ENCODE results near the gene NDUFA12. TPM values are rescaled to one million over a fixed set of nuclear protein-coding genes. Genes with fewer than 3 reads are reported as not detected.

Gene NDUFA12
- polyA plus RNA-seq, 4 donors: 96.3 to 215 (median 182) TPM

DNA sequence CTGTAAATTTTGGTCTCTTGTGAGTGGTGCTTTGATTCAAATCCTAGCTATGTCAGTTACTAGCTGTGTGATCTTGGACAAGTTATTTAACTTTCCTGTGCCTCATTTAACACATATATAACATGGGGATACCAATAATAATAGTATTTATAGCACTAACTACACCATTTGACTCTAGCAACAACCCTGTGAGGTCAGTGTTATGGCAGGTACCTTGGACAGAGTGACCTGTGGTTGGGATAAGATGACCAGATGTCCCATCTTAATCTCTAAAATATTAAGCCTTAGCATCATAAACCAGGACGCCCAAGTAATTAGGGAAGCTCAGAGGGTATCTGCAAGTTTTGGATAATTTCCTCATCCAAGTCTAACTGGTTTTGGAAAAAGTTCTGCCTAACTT lies 73.7 kb downstream of the NDUFA12 start:
- no peaks in the 10 kb centered on the region for H3K36me3 ChIP-seq (ENCODE audit: control insufficient read depth in 3 of 3, insufficient read depth in 2 of 3, low read depth in 1 of 3, low read length in 3 of 3)
- H3K9me3 ChIP-seq (ENCODE audit: control insufficient read depth in 2 of 2, insufficient read depth in 1 of 2, low read depth in 1 of 2, low read length in 1 of 2): no peaks in the 10 kb centered on the region
- FAIRE-seq (no peak), DNase-seq (no peak)
- WGBS, 3 donors: 36 to 68% (median 58%) methylated on average over 1 of the region's 1 CpG
- H3K4me1 ChIP-seq (ENCODE audit: control insufficient read depth in 3 of 3, insufficient read depth in 2 of 3, low read depth in 1 of 3, low read length in 2 of 3): no peaks in the 10 kb centered on the region
- peaks cover 0 to 2% (median 0%) of the 10 kb centered on the region in 3 donors for H3K27me3 ChIP-seq (ENCODE audit: control insufficient read depth in 3 of 3, insufficient read depth in 3 of 3, low read length in 3 of 3)
- no peak overlapping the region for H3K27ac ChIP-seq (ENCODE audit: low read depth in 1 of 3, low read length in 2 of 3)
- no peak overlapping the region for H3K4me3 ChIP-seq (ENCODE audit: low read depth in 1 of 3, low read length in 3 of 3)

DNA sequence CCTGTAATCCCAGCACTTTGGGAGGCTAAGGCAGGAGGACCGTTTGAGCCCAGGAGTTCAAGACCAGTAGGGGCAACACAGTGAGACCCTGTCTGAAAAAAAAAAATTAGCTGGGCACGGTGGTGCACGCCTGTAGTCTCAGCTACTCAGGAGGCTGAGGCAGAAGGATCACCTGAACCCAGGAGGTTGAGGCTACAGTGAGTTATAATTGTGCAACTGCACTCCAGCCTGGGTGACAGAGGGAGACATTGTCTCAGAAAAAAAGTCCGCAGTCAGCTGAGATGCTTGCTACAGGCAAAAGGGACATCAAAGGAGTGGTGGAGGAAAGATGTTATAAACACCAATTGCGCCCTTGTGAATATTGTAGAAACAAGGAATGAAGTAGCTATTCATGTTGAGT lies 77.8 kb downstream of the NDUFA12 start:
- H3K36me3 ChIP-seq (ENCODE audit: control insufficient read depth in 3 of 3, insufficient read depth in 2 of 3, low read depth in 1 of 3, low read length in 3 of 3): no peaks in the 10 kb centered on the region
- WGBS, 3 donors: 86 to 91% (median 89%) methylated on average over 5 of the region's 5 CpGs
- no peak overlapping the region for H3K4me3 ChIP-seq (ENCODE audit: low read depth in 1 of 3, low read length in 3 of 3)
- FAIRE-seq (no peak), DNase-seq (no peak)
- no peaks in the 10 kb centered on the region for H3K9me3 ChIP-seq (ENCODE audit: control insufficient read depth in 2 of 2, insufficient read depth in 1 of 2, low read depth in 1 of 2, low read length in 1 of 2)
- H3K27ac ChIP-seq (ENCODE audit: low read depth in 1 of 3, low read length in 2 of 3): no peak overlapping the region
- H3K4me1 ChIP-seq (ENCODE audit: control insufficient read depth in 3 of 3, insufficient read depth in 2 of 3, low read depth in 1 of 3, low read length in 2 of 3): no peaks in the 10 kb centered on the region
- H3K27me3 ChIP-seq (ENCODE audit: control insufficient read depth in 3 of 3, insufficient read depth in 3 of 3, low read length in 3 of 3): peaks cover 0 to 2% (median 0%) of the 10 kb centered on the region in 3 donors

DNA sequence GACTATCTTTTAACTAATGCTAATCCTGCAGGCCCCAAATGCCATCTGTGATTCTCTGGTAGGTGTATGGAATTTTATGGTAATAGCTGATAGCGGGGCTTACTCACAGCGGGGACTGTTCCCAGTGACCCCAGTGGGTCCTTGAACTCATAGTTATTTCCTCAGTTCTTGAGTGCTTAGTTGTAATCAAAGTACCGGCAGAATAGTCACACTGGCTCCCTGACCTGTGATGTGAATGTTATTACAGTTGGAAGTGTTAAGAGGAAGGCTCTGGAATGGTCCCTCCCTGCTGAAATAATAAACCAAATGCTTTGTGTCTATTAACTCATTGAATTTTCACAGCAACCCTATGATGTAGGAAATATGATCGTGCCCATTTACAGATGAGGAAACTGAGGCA lies 78.3 kb downstream of the NDUFA12 start:
- WGBS, 3 donors: 60 to 77% (median 73%) methylated on average over 4 of the region's 4 CpGs
- no peak overlapping the region for H3K27ac ChIP-seq (ENCODE audit: low read depth in 1 of 3, low read length in 2 of 3)
- no peak for FAIRE-seq
- H3K4me1 ChIP-seq (ENCODE audit: control insufficient read depth in 3 of 3, insufficient read depth in 2 of 3, low read depth in 1 of 3, low read length in 2 of 3): no peaks in the 10 kb centered on the region
- H3K36me3 ChIP-seq (ENCODE audit: control insufficient read depth in 3 of 3, insufficient read depth in 2 of 3, low read depth in 1 of 3, low read length in 3 of 3): no peaks in the 10 kb centered on the region
- no peaks in the 10 kb centered on the region for H3K27me3 ChIP-seq (ENCODE audit: control insufficient read depth in 3 of 3, insufficient read depth in 3 of 3, low read length in 3 of 3)
- no peak overlapping the region for H3K4me3 ChIP-seq (ENCODE audit: low read depth in 1 of 3, low read length in 3 of 3)
- no peaks in the 10 kb centered on the region for H3K9me3 ChIP-seq (ENCODE audit: control insufficient read depth in 2 of 2, insufficient read depth in 1 of 2, low read depth in 1 of 2, low read length in 1 of 2)
- no peak for DNase-seq

DNA sequence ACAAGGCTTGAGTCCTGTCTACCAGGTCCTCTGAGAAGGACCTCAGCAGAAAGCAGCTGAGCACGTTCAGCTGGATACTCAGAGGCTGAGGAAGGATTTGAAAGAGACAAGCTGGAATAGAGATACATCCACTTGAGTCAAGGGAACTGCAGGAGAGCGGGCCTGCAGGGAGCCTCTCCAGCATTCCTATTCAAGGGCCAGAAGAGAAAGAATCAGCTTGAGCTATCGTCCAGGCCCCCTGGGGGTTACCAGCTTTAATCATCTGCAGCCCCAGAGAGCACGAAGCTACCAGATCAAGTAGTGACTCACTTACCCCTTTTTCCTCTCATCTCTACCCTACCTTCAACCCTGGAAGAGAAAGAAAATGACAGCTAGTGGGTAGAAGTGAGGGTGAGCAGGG lies 80.9 kb downstream of the NDUFA12 start:
- WGBS, 3 donors: 71 to 74% (median 71%) methylated on average over 4 of the region's 4 CpGs
- no peaks in the 10 kb centered on the region for H3K9me3 ChIP-seq (ENCODE audit: control insufficient read depth in 2 of 2, insufficient read depth in 1 of 2, low read depth in 1 of 2, low read length in 1 of 2)
- H3K36me3 ChIP-seq (ENCODE audit: control insufficient read depth in 3 of 3, insufficient read depth in 2 of 3, low read depth in 1 of 3, low read length in 3 of 3): no peaks in the 10 kb centered on the region
- H3K27me3 ChIP-seq (ENCODE audit: control insufficient read depth in 3 of 3, insufficient read depth in 3 of 3, low read length in 3 of 3): no peaks in the 10 kb centered on the region
- no peak overlapping the region for H3K27ac ChIP-seq (ENCODE audit: low read depth in 1 of 3, low read length in 2 of 3)
- FAIRE-seq (no peak), DNase-seq (no peak)
- no peaks in the 10 kb centered on the region for H3K4me1 ChIP-seq (ENCODE audit: control insufficient read depth in 3 of 3, insufficient read depth in 2 of 3, low read depth in 1 of 3, low read length in 2 of 3)
- no peak overlapping the region for H3K4me3 ChIP-seq (ENCODE audit: low read depth in 1 of 3, low read length in 3 of 3)

Other genes with a start within 250 kb of the NDUFA12 start
- 10 to 100 TPM in 3 of 4 donors, 1 to 10 TPM in 1; 9.7 to 31.5 (median 22.8) TPM for gene NR2C1, start 69.9 kb upstream of the NDUFA12 start, polyA plus RNA-seq
- gene FGD6, start 213.8 kb upstream of the NDUFA12 start, polyA plus RNA-seq: 10 to 100 TPM in 1 of 4 donors, 1 to 10 TPM in 2, under 1 TPM in 1; 0.89 to 11.4 (median 1.3) TPM
- gene VEZT, start 214.1 kb upstream of the NDUFA12 start, polyA plus RNA-seq: 10 to 100 TPM; 11.3 to 49.7 (median 18.1) TPM

Measured in small intestine (tissue), 7 donors.